Mesendoderm (in vitro differentiated cells): ENCODE measurements around the gene MUCL3.
"Not testable (repeated sequence)": the region's sequence is repeated elsewhere in the genome, so short reads cannot be mapped to it uniquely, and the experiment has no call there.

Experiments used
- DNase-seq: peaks from one replicate; pipeline ENCODE4 v3.0.0; 2013
- H2AK5ac ChIP-seq: 2 replicates; pipeline ENCODE4 v1.6.1; 2013; ENCODE audit warnings: low read length, inconsistent platforms
- H2BK120ac ChIP-seq: 2 replicates; pipeline ENCODE4 v1.6.1; 2013; ENCODE audit warnings: low read depth, mild to moderate bottlenecking, low read length, moderate library complexity, mixed read lengths
- H2BK15ac ChIP-seq: replicated peaks from 2 replicates; pipeline ENCODE4 v1.6.1; 2013; ENCODE audit warnings: low read depth, mild to moderate bottlenecking, moderate library complexity
- H2BK5ac ChIP-seq: 2 replicates; pipeline ENCODE4 v1.6.1; 2013; ENCODE audit warnings: low read length, inconsistent platforms
- H3K18ac ChIP-seq: 2 replicates; pipeline ENCODE4 v1.6.1; 2013; ENCODE audit warnings: mild to moderate bottlenecking, low read length, mixed read lengths
- H3K23ac ChIP-seq: one replicate; pipeline ENCODE4 v1.6.1; 2013; ENCODE audit warnings: low read length
- H3K27ac ChIP-seq: 2 replicates; pipeline ENCODE4 v1.5.1; 2013; ENCODE audit warnings: low read depth, mild to moderate bottlenecking, inconsistent platforms, low read length, moderate library complexity
- H3K27me3 ChIP-seq: 2 replicates; pipeline ENCODE4 v1.6.1; 2013; ENCODE audit warnings: low read length, control low read depth, mild to moderate bottlenecking, inconsistent platforms; ENCODE audit not compliant: insufficient read depth, poor library complexity
- H3K36me3 ChIP-seq: 2 replicates; pipeline ENCODE4 v1.6.1; 2013; ENCODE audit warnings: low read length, inconsistent platforms; ENCODE audit not compliant: control insufficient read depth, insufficient read depth
- H3K4ac ChIP-seq: one replicate; pipeline ENCODE4 v1.6.1; 2013; ENCODE audit warnings: low read depth, mild to moderate bottlenecking, low read length, moderate library complexity
- H3K4me1 ChIP-seq: 2 replicates; pipeline ENCODE4 v1.6.1; 2013; ENCODE audit warnings: low read depth, low read length, inconsistent platforms; ENCODE audit not compliant: control insufficient read depth
- H3K4me2 ChIP-seq: 2 replicates; pipeline ENCODE4 v1.6.1; 2013; ENCODE audit warnings: low read length
- H3K4me3 ChIP-seq: 2 replicates; pipeline ENCODE4 v1.5.1; 2013; ENCODE audit warnings: mild to moderate bottlenecking, low read length
- H3K56ac ChIP-seq: one replicate; pipeline ENCODE4 v1.6.1; 2013; ENCODE audit warnings: low read length
- H3K79me1 ChIP-seq: 2 replicates; pipeline ENCODE4 v1.6.1; 2013; ENCODE audit warnings: low read length, inconsistent platforms
- H3K79me2 ChIP-seq: 2 replicates; pipeline ENCODE4 v1.6.1; 2013; ENCODE audit warnings: mild to moderate bottlenecking, low read length; ENCODE audit not compliant: control insufficient read depth, insufficient read depth
- H3K9ac ChIP-seq: 2 replicates; pipeline ENCODE4 v1.6.1; 2013; ENCODE audit warnings: low read length, inconsistent platforms
- H4K5ac ChIP-seq: one replicate; pipeline ENCODE4 v1.6.1; 2013; ENCODE audit warnings: low read length
- H4K8ac ChIP-seq: one replicate; pipeline ENCODE4 v1.6.1; 2013; ENCODE audit warnings: low read depth, mild to moderate bottlenecking, control low read depth, low read length, moderate library complexity
- WGBS: extraction: QIAGEN DNeasy Blood & Tissue Kit; methylation state at CpG from one replicate; pipeline ENCODE4 v1.1.7; 2013; ENCODE audit warnings: low lambda C conversion rate, missing lambda C conversion rate; ENCODE audit not compliant: insufficient coverage; ENCODE audit errors: extremely low coverage; 5-methylcytosine and 5-hydroxymethylcytosine counted together

Gene MUCL3

DNA sequence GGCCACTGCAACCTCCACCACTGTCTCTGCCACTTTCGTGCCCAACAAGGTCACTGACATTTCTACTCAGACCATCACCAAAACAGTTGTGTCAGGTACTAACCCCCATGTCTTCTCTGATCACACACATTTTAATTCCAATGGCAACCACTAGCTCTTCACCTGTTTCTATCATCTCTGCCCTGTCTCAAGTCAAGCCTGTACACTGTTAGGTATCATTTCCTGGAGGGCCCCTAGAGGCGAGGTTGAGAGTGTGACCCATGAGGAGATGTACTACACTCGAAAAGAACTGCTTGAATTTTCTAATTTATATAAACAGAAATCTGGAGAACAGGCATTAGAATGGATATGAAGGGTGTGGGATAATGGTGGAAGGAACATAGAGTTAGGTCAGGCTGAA, 25.4 kb downstream of the MUCL3 start:
- H3K79me1 ChIP-seq = no peaks in the 10 kb centered on the region
- no peak for DNase-seq

DNA sequence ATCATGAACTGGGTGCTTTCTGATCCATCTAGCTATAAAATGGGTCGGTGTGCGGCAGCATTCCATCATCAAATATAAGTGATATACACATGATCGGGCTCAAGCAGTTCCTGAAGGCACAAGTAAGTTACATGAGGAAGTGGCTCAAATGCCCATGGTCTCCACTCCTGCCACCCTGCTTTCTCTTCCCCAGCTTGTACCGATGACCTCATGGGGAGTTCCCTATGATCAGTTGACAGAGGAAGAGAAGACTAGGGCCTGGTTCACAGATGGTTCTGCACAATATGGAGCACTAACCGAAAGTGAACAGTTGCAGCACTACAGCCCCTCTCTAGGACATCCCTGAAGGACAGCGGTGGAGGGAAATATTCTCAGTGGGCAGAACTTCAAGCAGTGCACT, 28.4 kb downstream of the MUCL3 start:
- H2BK5ac ChIP-seq, H3K56ac ChIP-seq, H2BK120ac ChIP-seq, H3K4me3 ChIP-seq, H2AK5ac ChIP-seq, H3K18ac ChIP-seq, H3K9ac ChIP-seq, H3K79me1 ChIP-seq, H3K23ac ChIP-seq, H3K4ac ChIP-seq, H3K4me1 ChIP-seq, H3K27ac ChIP-seq, H3K4me2 ChIP-seq, H3K79me2 ChIP-seq, H4K8ac ChIP-seq, H3K27me3 ChIP-seq, H2BK15ac ChIP-seq, DNase-seq, H3K36me3 ChIP-seq, H4K5ac ChIP-seq: not testable (repeated sequence)
- no CpG with 5 or more reads among the region's 6 CpGs for WGBS

More for the DNA sequence above, 25.4 kb downstream of the MUCL3 start:
- H3K56ac ChIP-seq = no peak overlapping the region
- H3K79me2 ChIP-seq = no peaks in the 10 kb centered on the region
- H3K23ac ChIP-seq = no peak overlapping the region
- H2BK15ac ChIP-seq = no peak overlapping the region
- no peak overlapping the region for H4K5ac ChIP-seq
- no peak overlapping the region for H3K9ac ChIP-seq
- no peak overlapping the region for H3K4ac ChIP-seq
- no peak overlapping the region for H2BK120ac ChIP-seq
- WGBS = no CpG with 5 or more reads among the region's 3 CpGs
- H2AK5ac ChIP-seq = no peak overlapping the region
- no peaks in the 10 kb centered on the region for H3K27me3 ChIP-seq
- H3K27ac ChIP-seq = no peak overlapping the region
- no peak overlapping the region for H3K4me2 ChIP-seq
- H3K4me1 ChIP-seq = no peaks in the 10 kb centered on the region
- no peak overlapping the region for H4K8ac ChIP-seq
- H3K18ac ChIP-seq = no peak overlapping the region
- H2BK5ac ChIP-seq = no peak overlapping the region
- no peak overlapping the region for H3K4me3 ChIP-seq
- no peaks in the 10 kb centered on the region for H3K36me3 ChIP-seq

DNA sequence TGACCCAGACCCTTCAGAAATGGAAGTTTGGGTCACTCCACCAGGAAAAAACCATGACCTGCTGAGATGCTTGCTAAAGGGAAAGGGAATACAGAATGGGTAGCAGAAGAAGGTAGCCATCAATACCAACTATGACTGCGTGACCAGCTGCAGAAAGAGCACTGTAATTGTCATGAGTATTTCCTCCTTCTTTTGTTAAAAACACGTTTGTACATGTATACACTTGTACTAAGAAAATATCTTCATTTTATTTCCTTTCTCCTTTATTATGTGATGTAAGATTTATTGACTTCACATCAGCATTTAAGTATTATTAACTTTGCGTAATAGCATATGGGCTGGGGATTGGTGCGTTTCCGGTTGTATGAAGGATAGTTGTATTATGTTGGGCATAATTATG, 30.2 kb downstream of the MUCL3 start:
- Histone ChIP-seq H3K23ac (no peak overlapping the region), H4K8ac (no peak overlapping the region), H3K4ac (no peak overlapping the region), H3K4me1 (no peaks in the 10 kb centered on the region), H3K27ac (no peak overlapping the region), H3K9ac (no peak overlapping the region), H2BK5ac (no peak overlapping the region), H3K36me3 (no peaks in the 10 kb centered on the region), H3K27me3 (no peaks in the 10 kb centered on the region), H3K4me3 (no peak overlapping the region), H4K5ac (no peak overlapping the region), H3K4me2 (no peak overlapping the region), H3K79me1 (no peaks in the 10 kb centered on the region), H2BK120ac (no peak overlapping the region), H3K79me2 (no peaks in the 10 kb centered on the region), H2BK15ac (no peak overlapping the region), H2AK5ac (no peak overlapping the region), H3K56ac (no peak overlapping the region), H3K18ac (no peak overlapping the region)
- no CpG with 5 or more reads among the region's 5 CpGs for WGBS
- no peak for DNase-seq

DNA sequence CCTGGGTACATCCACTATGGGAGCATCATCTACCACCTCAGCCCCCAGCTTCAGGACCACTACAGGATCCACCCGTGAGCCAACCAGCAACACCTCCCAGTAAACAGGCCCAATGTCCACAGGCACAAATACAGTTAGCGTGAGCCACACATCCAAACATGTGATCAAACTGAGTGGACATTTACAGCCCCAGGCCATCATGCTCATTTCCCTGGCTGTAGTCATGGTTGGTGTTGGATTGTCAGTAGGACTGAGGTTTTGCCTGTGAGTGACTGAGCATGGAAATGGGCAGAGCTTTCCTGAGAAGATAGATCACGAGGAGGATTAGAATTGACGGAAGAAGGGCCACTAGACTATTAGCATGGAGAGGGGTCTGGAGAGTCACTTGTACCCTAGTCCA, 32.0 kb downstream of the MUCL3 start:
- Histone ChIP-seq H3K9ac (no peak overlapping the region), H3K27me3 (no peaks in the 10 kb centered on the region), H4K8ac (no peak overlapping the region), H4K5ac (no peak overlapping the region), H3K36me3 (no peaks in the 10 kb centered on the region), H3K56ac (no peak overlapping the region), H3K79me1 (no peaks in the 10 kb centered on the region), H3K4me1 (no peaks in the 10 kb centered on the region), H3K4me3 (no peak overlapping the region), H3K4me2 (no peak overlapping the region), H2AK5ac (no peak overlapping the region), H3K79me2 (no peaks in the 10 kb centered on the region), H3K23ac (no peak overlapping the region), H3K4ac (no peak overlapping the region), H2BK15ac (no peak overlapping the region), H2BK120ac (no peak overlapping the region), H3K27ac (no peak overlapping the region), H3K18ac (no peak overlapping the region), H2BK5ac (no peak overlapping the region)
- no CpG with 5 or more reads among the region's 4 CpGs for WGBS
- no peak for DNase-seq

DNA sequence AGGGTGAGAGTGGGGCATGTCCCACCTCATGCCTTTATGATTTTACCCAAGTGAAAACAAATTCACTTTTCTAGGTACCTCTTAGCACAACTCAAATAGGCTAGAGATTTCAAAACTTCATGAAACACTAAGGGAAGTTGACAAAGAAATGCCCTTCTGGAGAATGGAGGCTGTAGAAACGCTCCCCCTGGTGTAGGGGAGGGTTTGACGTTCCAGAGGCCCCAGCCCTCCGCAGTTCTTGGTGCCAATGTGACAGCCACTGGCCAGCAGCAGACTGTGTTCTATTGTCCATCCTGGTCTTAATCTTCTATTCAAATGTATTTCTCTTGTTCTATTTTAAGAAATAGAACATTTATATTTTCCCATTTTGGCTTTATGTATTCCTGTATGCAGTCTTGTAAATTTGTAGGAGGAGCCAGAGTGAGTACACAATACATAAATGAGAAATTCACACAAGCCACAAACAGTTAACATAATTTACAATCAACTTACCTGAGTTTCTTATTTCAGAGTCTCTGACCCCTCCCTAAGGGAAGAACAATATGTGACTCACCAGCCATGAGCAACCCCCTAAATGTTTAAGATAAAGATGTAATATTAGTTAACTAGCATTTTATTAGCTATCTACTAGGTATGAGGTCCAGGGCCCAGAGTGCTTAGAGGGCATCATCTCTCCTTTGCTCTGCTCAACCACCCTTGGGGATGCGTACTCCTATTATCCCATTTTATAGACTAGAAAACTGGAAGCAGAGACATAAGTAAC, 33.9 kb downstream of the MUCL3 start:
- H2BK15ac ChIP-seq = no peak overlapping the region
- no CpG with 5 or more reads among the region's 4 CpGs for WGBS
- no peaks in the 10 kb centered on the region for H3K27me3 ChIP-seq
- no peaks in the 10 kb centered on the region for H3K36me3 ChIP-seq
- no peak overlapping the region for H2BK5ac ChIP-seq
- no peak overlapping the region for H3K23ac ChIP-seq
- H3K4me2 ChIP-seq = no peak overlapping the region
- no peaks in the 10 kb centered on the region for H3K4me1 ChIP-seq
- H2BK120ac ChIP-seq = no peak overlapping the region
- H3K79me2 ChIP-seq = no peaks in the 10 kb centered on the region
- H2AK5ac ChIP-seq = no peak overlapping the region
- no peak overlapping the region for H3K4ac ChIP-seq
- no peak overlapping the region for H3K9ac ChIP-seq
- no peak overlapping the region for H3K56ac ChIP-seq
- no peak overlapping the region for H3K4me3 ChIP-seq
- H4K5ac ChIP-seq = no peak overlapping the region
- no peak overlapping the region for H4K8ac ChIP-seq
- no peaks in the 10 kb centered on the region for H3K79me1 ChIP-seq
- peak; percentile 10 for DNase-seq
- H3K27ac ChIP-seq = no peak overlapping the region
- H3K18ac ChIP-seq = no peak overlapping the region

DNA sequence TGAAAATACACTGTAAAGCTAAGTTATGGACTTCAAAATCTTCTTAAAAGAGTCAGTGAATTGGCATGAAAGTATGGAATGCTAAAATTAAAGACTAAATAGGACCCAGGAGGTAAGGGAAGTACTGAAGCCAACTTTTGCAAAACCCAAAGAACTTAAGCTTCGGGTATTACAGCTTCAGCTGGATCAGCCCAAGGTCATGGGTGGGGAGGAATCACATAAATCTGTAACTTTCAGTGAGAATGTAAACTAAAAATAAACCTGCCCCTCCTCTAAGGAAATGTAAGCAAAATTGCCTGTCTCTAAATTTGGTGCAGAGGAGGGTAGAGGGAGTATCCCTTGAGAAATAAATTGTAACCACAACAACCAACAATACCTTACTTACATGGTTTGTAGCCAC, 38.4 kb downstream of the MUCL3 start:
- no peak overlapping the region for H2BK15ac ChIP-seq
- H2BK5ac ChIP-seq = no peak overlapping the region
- DNase-seq = no peak
- no peak overlapping the region for H3K4me3 ChIP-seq
- H3K27ac ChIP-seq = no peak overlapping the region
- H3K56ac ChIP-seq = no peak overlapping the region
- H3K79me2 ChIP-seq = no peaks in the 10 kb centered on the region
- WGBS = no CpG with 5 or more reads among the region's 1 CpG
- H3K27me3 ChIP-seq = no peaks in the 10 kb centered on the region
- no peak overlapping the region for H4K5ac ChIP-seq
- H3K4ac ChIP-seq = no peak overlapping the region
- H3K23ac ChIP-seq = no peak overlapping the region
- no peak overlapping the region for H4K8ac ChIP-seq
- H3K4me1 ChIP-seq = peaks cover 4% of the 10 kb centered on the region
- H3K36me3 ChIP-seq = no peaks in the 10 kb centered on the region
- H2BK120ac ChIP-seq = no peak overlapping the region
- H2AK5ac ChIP-seq = no peak overlapping the region
- no peaks in the 10 kb centered on the region for H3K79me1 ChIP-seq
- H3K18ac ChIP-seq = no peak overlapping the region
- H3K4me2 ChIP-seq = no peak overlapping the region
- H3K9ac ChIP-seq = no peak overlapping the region
